GM12878 (cell line): ENCODE data around the gene GKN1. TPM values are rescaled to one million over a fixed set of nuclear protein-coding genes. Genes with fewer than 3 reads are reported as not detected.

Source experiments
- ATAC-seq: fragments of 200-7000 bp; cut with Tn5 transposase; 3 replicates; pipeline ENCODE4 v1.9.1; 2020; ENCODE audit warnings: mild to moderate bottlenecking, moderate library complexity
- BruUV-seq: library from RNA; stranded (reverse); fragments of 400-500 nt; replicated peaks from 2 replicates; lab custom pipeline; 2021; lab: Mats Ljungman, UMichigan
- CTCF ChIA-PET: fragments of 300-600 bp; sonication (Branson Sonifier 250); formaldehyde crosslinking; extraction: SDS; loops from one replicate; lab custom pipeline; 2021; ENCODE audit warnings: inconsistent platforms; lab: Yijun Ruan, JAX
- POLR2A ChIA-PET: fragments of 350-600 bp; formaldehyde crosslinking; extraction: SDS; loops from one replicate; lab custom pipeline; 2021; ENCODE audit warnings: inconsistent platforms; lab: Charles Lee
- RAD21 ChIA-PET: fragments of 300-600 bp; sonication (Branson Sonifier 250); formaldehyde crosslinking; loops from one replicate; lab custom pipeline; 2023; ENCODE audit warnings: antibody characterized with exemption; ENCODE audit not compliant: unreplicated experiment; lab: Charles Lee
- SMC1A ChIA-PET: fragments of 300-600 bp; sonication (Branson Sonifier 250); formaldehyde crosslinking; loops from one replicate; lab custom pipeline; 2023; ENCODE audit not compliant: unreplicated experiment, uncharacterized antibody; lab: Charles Lee
- DNase-seq: peaks from one replicate; pipeline ENCODE4 v3.0.0-alpha.2; 2011; ENCODE audit warnings: low read depth, low spot score
- FAIRE-seq: peaks from 3 replicates; lab custom pipeline; 2011; peaks lifted over from hg19 to GRCh38; lab: Jason Lieb, UNC
- H2AFZ ChIP-seq: 2 replicates; pipeline ENCODE4 v1.6.0; 2011; ENCODE audit warnings: low read depth, low read length, control low read depth; ENCODE audit not compliant: control insufficient read depth
- H3K27ac ChIP-seq: 2 replicates; pipeline ENCODE4 v1.5.1; 2011; ENCODE audit warnings: control low read depth; ENCODE audit not compliant: control insufficient read depth, insufficient read depth
- H3K27me3 ChIP-seq, 2 experiments: replicated peaks in 1 of 2; 2 replicates each; pipeline versions ENCODE4 v1.6.0 to v1.6.1; 2011; ENCODE audit warnings: low read length in 1 of 2; ENCODE audit not compliant: control insufficient read depth in 2 of 2, insufficient read depth in 2 of 2
- H3K36me3 ChIP-seq, 2 experiments: 2 replicates each; pipeline ENCODE4 v1.5.1; 2011; ENCODE audit warnings: low read length in 1 of 2; ENCODE audit not compliant: control insufficient read depth in 2 of 2, insufficient read depth in 2 of 2
- H3K4me1 ChIP-seq: 2 replicates; pipeline ENCODE4 v1.6.1; 2011; ENCODE audit warnings: mild to moderate bottlenecking, low read length, moderate library complexity, mixed read lengths; ENCODE audit not compliant: control insufficient read depth, insufficient read depth
- H3K4me2 ChIP-seq: 2 replicates; pipeline ENCODE4 v1.6.0; 2011; ENCODE audit warnings: control low read depth; ENCODE audit not compliant: control insufficient read depth, insufficient read depth
- H3K4me3 ChIP-seq: fragments of 200-600 bp; sonication (generic); 2 replicates; pipeline ENCODE4 v1.5.1; 2016
- H3K79me2 ChIP-seq: 2 replicates; pipeline ENCODE4 v1.6.0; 2011; ENCODE audit warnings: low read length; ENCODE audit not compliant: control insufficient read depth, insufficient read depth
- H3K9ac ChIP-seq: 2 replicates; pipeline ENCODE4 v1.8.0; 2011; ENCODE audit warnings: low read length, control low read depth, mixed read lengths; ENCODE audit not compliant: control insufficient read depth, insufficient read depth
- H3K9me3 ChIP-seq: replicated peaks from 3 replicates; pipeline ENCODE4 v1.5.1; 2011; ENCODE audit warnings: mild to moderate bottlenecking, low read length; ENCODE audit not compliant: control insufficient read depth, insufficient read depth
- H4K20me1 ChIP-seq: 2 replicates; pipeline ENCODE4 v1.6.0; 2011; ENCODE audit not compliant: control insufficient read depth, insufficient read depth
- BACH1 ChIP-seq: fragments of 450-650 bp; IDR thresholded peaks from 2 replicates; pipeline ENCODE4 v1.6.1; 2017; ENCODE audit warnings: mild to moderate bottlenecking, borderline replicate concordance
- CBX5 ChIP-seq: sonication (generic); IDR thresholded peaks from 2 replicates; pipeline ENCODE4 v1.6.1; 2016; ENCODE audit warnings: low read depth, moderate library complexity, mild to moderate bottlenecking, inconsistent platforms
- CHD4 ChIP-seq: fragments of 200-600 bp; sonication (generic); IDR thresholded peaks from 2 replicates; pipeline ENCODE4 v1.6.1; 2016; ENCODE audit warnings: mild to moderate bottlenecking
- EGR1 ChIP-seq, 2 experiments: IDR thresholded peaks; 1 replicate in 1 of 2; 2 replicates in 1 of 2; pipeline ENCODE4 v1.6.1; 2011 to 2012; ENCODE audit warnings: low read depth in 2 of 2, low read length in 2 of 2, borderline replicate concordance in 1 of 2, mild to moderate bottlenecking in 1 of 2, moderate library complexity in 1 of 2
- EP300 ChIP-seq, 2 experiments: fragments of 150-350 bp in 1 of 2; IDR thresholded peaks; 2 replicates each; pipeline ENCODE4 v1.6.1; 2011 to 2012; ENCODE audit warnings: low read depth in 2 of 2, low read length in 2 of 2, borderline replicate concordance in 1 of 2, improper control_type of control experiment in 1 of 2, inconsistent platforms in 1 of 2; ENCODE audit not compliant: control insufficient read depth in 1 of 2
- HDAC2 ChIP-seq: fragments of 200-600 bp; sonication (generic); IDR thresholded peaks from 2 replicates; pipeline ENCODE4 v1.6.1; 2017
- IKZF1 ChIP-seq: fragments of 450-650 bp; conservative IDR thresholded peaks from 2 replicates; pipeline ENCODE4 v1.6.1; 2017; ENCODE audit warnings: antibody characterized with exemption, mild to moderate bottlenecking
- KAT2A ChIP-seq: conservative IDR thresholded peaks from 2 replicates; pipeline ENCODE4 v1.6.1; 2011; ENCODE audit warnings: low read depth, low read length; ENCODE audit not compliant: control insufficient read depth
- LARP7 ChIP-seq: fragments of 450-650 bp; IDR thresholded peaks from 2 replicates; pipeline ENCODE4 v1.6.1; 2017; ENCODE audit warnings: mild to moderate bottlenecking
- NFIC ChIP-seq: IDR thresholded peaks from 2 replicates; pipeline ENCODE4 v1.6.1; 2012; ENCODE audit warnings: low read depth, mild to moderate bottlenecking, inconsistent platforms, low read length, moderate library complexity
- POLR2A ChIP-seq: IDR thresholded peaks from 2 replicates; pipeline ENCODE4 v1.6.1; 2011; ENCODE audit warnings: low read depth, mild to moderate bottlenecking, low read length
- RAD21 ChIP-seq: IDR thresholded peaks from 2 replicates; pipeline ENCODE4 v1.6.1; 2011; ENCODE audit warnings: mild to moderate bottlenecking, low read depth, low read length, moderate library complexity; ENCODE audit not compliant: insufficient read depth
- RAD51 ChIP-seq: fragments of 450-650 bp; IDR thresholded peaks from 2 replicates; pipeline ENCODE4 v1.6.1; 2016; ENCODE audit warnings: moderate library complexity, mild to moderate bottlenecking, inconsistent platforms
- RFX5 ChIP-seq: IDR thresholded peaks from 2 replicates; pipeline ENCODE4 v1.6.1; 2011; ENCODE audit warnings: low read depth, low read length, improper control_type of control experiment
- TCF3 ChIP-seq: IDR thresholded peaks from 2 replicates; pipeline ENCODE4 v1.6.1; 2012; ENCODE audit warnings: low read depth, mild to moderate bottlenecking, low read length, borderline replicate concordance; ENCODE audit not compliant: insufficient read depth
- WGBS: methylation state at CpG from one replicate; pipeline ENCODE4 v1.1.6; 2016; ENCODE audit warnings: low lambda C conversion rate; ENCODE audit not compliant: insufficient replicate concordance, insufficient coverage; ENCODE audit errors: missing lambda C conversion rate; 5-methylcytosine and 5-hydroxymethylcytosine counted together
- in situ Hi-C: fragments of 300-500 bp; cut with MboI; formaldehyde crosslinking; loops from 9 replicates; pipeline ENCODE4 v1.14.3; 2018; ENCODE audit warnings: mixed read lengths
- intact Hi-C: fragments of 100-400 bp; cut with micrococcal nuclease; formaldehyde crosslinking; loops from one replicate; pipeline ENCODE4 v1.14.2; 2022; ENCODE audit not compliant: unreplicated experiment
- polyA plus RNA-seq, 11 experiments: library from polyadenylated mRNA; depleted of rRNA in 4 of 11; unstranded in 6 of 11; stranded (reverse) in 5 of 11; fragments of >200 nt; fragmentation: Nextera tagmentation in 4 of 11; fragmentation: Illumina TruSeq in 1 of 11; extraction: Ambion mirVana in 4 of 11; extraction: Trizol in 1 of 11; gene quantifications; 1 replicate in 1 of 11; 2 replicates in 10 of 11; pipeline versions ENCODE4 v1.2.1 to v1.2.3, GENCODE V29; 2011 to 2016; ENCODE audit warnings: inconsistent platforms in 2 of 11, missing spikeins in 2 of 11, low read depth in 1 of 11
- total RNA-seq, 4 experiments: library from RNA; depleted of rRNA in 3 of 4; stranded (reverse); fragments of >200 nt in 3 of 4; fragmentation: Illumina TruSeq in 1 of 4; extraction: Trizol in 1 of 4; gene quantifications; 2 replicates each; pipeline versions ENCODE4 v1.2.1 to v1.2.3, GENCODE V29; 2013 to 2021

GKN1 gene
- total and polyA plus RNA-seq, 10 of the 15 experiments (the other 5 are each of a cell fraction or from before 2014, with no cell fraction given) = not detected

GRCh38 chr2:68936889-68937288, 37.5 kb upstream of the GKN1 start (continued):
- TF ChIP-seq HDAC2 = no peak
- no peak for TF ChIP-seq KAT2A
- TF ChIP-seq RAD21 = no peak
- no peak for TF ChIP-seq POLR2A
- no peak for TF ChIP-seq RAD51
- no peak for TF ChIP-seq BACH1
- no peak for TF ChIP-seq CHD4

- no peaks in the 10 kb centered on the region; a peak in 2 of 4 replicates for H3K27me3 ChIP-seq
- ATAC-seq (no peak), FAIRE-seq (no peak), DNase-seq (no peak)
- TF ChIP-seq CBX5 (no peak), HDAC2 (no peak), LARP7 (no peak), EGR1 (IDR thresholded peaks at IDR 0.05; ENCODE audit: borderline replicate concordance in 1 of 2, low read depth in 2 of 2, low read length in 2 of 2) (no peak), NFIC (no peak), IKZF1 (no peak), TCF3 (no peak), EP300 (IDR thresholded peaks at IDR 0.05; ENCODE audit: borderline replicate concordance in 1 of 2, control insufficient read depth in 1 of 2, low read depth in 2 of 2, low read length in 2 of 2) (no peak), RFX5 (no peak)
- no peak overlapping the region for H2AFZ ChIP-seq
- no TSS peak for BruUV-seq
- intact Hi-C loops = no loop called here
- H3K9me3 ChIP-seq = no peaks in the 10 kb centered on the region
- no peak overlapping the region for H3K27ac ChIP-seq
- ChIA-PET SMC1A (no interaction called here), POLR2A (no interaction called here), CTCF (interaction anchor here (0.7 kb wide), 1 partner anchor 377 kb away, joined by 3 read pairs; no protein-coding TSS in a partner anchor), RAD21 (no interaction called here)
- H3K4me2 ChIP-seq = no peak overlapping the region
- H3K4me3 ChIP-seq = no peak overlapping the region
- no peaks in the 10 kb centered on the region for H3K4me1 ChIP-seq
- H3K9ac ChIP-seq = no peak overlapping the region
- H4K20me1 ChIP-seq = no peaks in the 10 kb centered on the region
- in situ Hi-C loops = no loop called here
- no peaks in the 10 kb centered on the region for H3K79me2 ChIP-seq
- 21% methylated on average over 5 of the region's 5 CpGs for WGBS
- no peaks in the 10 kb centered on the region for H3K36me3 ChIP-seq
Measured at GRCh38 chr2:68937346-68938055, 36.9 kb upstream of the GKN1 start.
